Vagina (tissue), 2 donors: ENCODE measurements around the gene RHO. TPM values are rescaled to one million over a fixed set of nuclear protein-coding genes. Genes with fewer than 3 reads are reported as not detected.
"Not testable (repeated sequence)": the region's sequence is repeated elsewhere in the genome, so short reads cannot be mapped to it uniquely, and the experiment has no call there.

Experiments used
- DNase-seq, 2 donors: peaks; one replicate each; pipeline ENCODE4 v3.0.0-alpha.2; 2017; ENCODE audit errors: extremely low spot score in 2 of 2
- H3K27ac ChIP-seq: fragments of 200-600 bp; sonication (generic); one replicate; pipeline ENCODE4 v1.5.1; 2019
- H3K27me3 ChIP-seq: fragments of 200-600 bp; sonication (generic); one replicate; pipeline ENCODE4 v1.5.1; 2019
- H3K36me3 ChIP-seq, 2 donors: fragments of 200-600 bp; sonication (generic); one replicate each; pipeline ENCODE4 v1.5.1; 2017 to 2019
- H3K4me1 ChIP-seq: fragments of 200-600 bp; sonication (generic); one replicate; pipeline ENCODE4 v1.5.1; 2019
- H3K4me3 ChIP-seq, 2 donors: fragments of 200-600 bp; sonication (generic); 1 replicate in 1 of 2; 2 replicates in 1 of 2; pipeline ENCODE4 v1.5.1; 2016 to 2019
- H3K9me3 ChIP-seq: fragments of 200-600 bp; sonication (generic); one replicate; pipeline ENCODE4 v1.5.1; 2019
- CTCF ChIP-seq, 3 experiments: fragments of 450-650 bp in 2 of 3; fragments of 200-600 bp in 1 of 3; sonication (generic) in 1 of 3; IDR thresholded peaks; one replicate each; pipeline ENCODE4 v1.5.1; 2017 to 2019; ENCODE audit warnings: antibody characterized with exemption in 3 of 3, mild to moderate bottlenecking in 2 of 3, moderate library complexity in 2 of 3
- POLR2A ChIP-seq, 2 donors: fragments of 450-650 bp; IDR thresholded peaks; one replicate each; pipeline ENCODE4 v1.6.1; 2017; ENCODE audit warnings: antibody characterized with exemption in 2 of 2, mild to moderate bottlenecking in 2 of 2, moderate library complexity in 2 of 2
- POLR2AphosphoS5 ChIP-seq, 2 donors: sonication (generic); formaldehyde crosslinking; IDR thresholded peaks; one replicate each; pipeline ENCODE4 v1.9.0; 2017; ENCODE audit warnings: antibody characterized with exemption in 2 of 2, mild to moderate bottlenecking in 2 of 2, low read depth in 1 of 2; ENCODE audit not compliant: insufficient read depth in 1 of 2
- intact Hi-C: fragments of 100-400 bp; cut with DNase I; formaldehyde crosslinking; loops from one replicate; pipeline ENCODE4 v1.15.1; 2023
- total RNA-seq: library from RNA; depleted of rRNA; stranded (reverse); fragments of >200 nt; gene quantifications from one replicate; pipeline ENCODE4 v1.2.3, GENCODE V29; 2016

The RHO gene
- total RNA-seq, 1 donor from 2014 or later, result not detected

- Histone ChIP-seq H3K9me3 (no peaks in the 10 kb centered on the region), H3K4me3 (no peak overlapping the region), H3K27ac (no peak overlapping the region), H3K4me1 (no peaks in the 10 kb centered on the region), H3K36me3 (no peaks in the 10 kb centered on the region), H3K27me3 (no peaks in the 10 kb centered on the region)
- intact Hi-C loops, result no loop called here
- DNase-seq, result no peak
- TF ChIP-seq POLR2A (IDR thresholded peaks at IDR 0.05) (no peak), POLR2AphosphoS5 (IDR thresholded peaks at IDR 0.05; ENCODE audit: insufficient read depth in 1 of 2, low read depth in 1 of 2) (no peak), CTCF (IDR thresholded peaks at IDR 0.05) (no peak)
Measured at GRCh38 chr3:129542747-129543146, 14.3 kb downstream of the RHO start.

- intact Hi-C loops, result no loop called here
- no peaks in the 10 kb centered on the region for H3K36me3 ChIP-seq
- no peak within 1 kb of the TSS for H3K4me3 ChIP-seq
- no peak within 1 kb of the TSS for H3K27ac ChIP-seq
- TF ChIP-seq POLR2AphosphoS5 (IDR thresholded peaks at IDR 0.05; ENCODE audit: insufficient read depth in 1 of 2, low read depth in 1 of 2), result no peak
- TF ChIP-seq POLR2A (IDR thresholded peaks at IDR 0.05), result no peak
- no peak for TF ChIP-seq CTCF (IDR thresholded peaks at IDR 0.05)
- no peaks in the 10 kb centered on the region for H3K27me3 ChIP-seq
- H3K9me3 ChIP-seq, result no peaks in the 10 kb centered on the region
- no peak for DNase-seq
- H3K4me1 ChIP-seq, result no peaks in the 10 kb centered on the region
Measured at GRCh38 chr3:129543156-129543790, 14.8 kb downstream of the RHO start, which contains the start of gene H1-8. Gene H1-8, plus strand, starts transcription at chr3:129543175. Its CDS starts 44 bp downstream, at chr3:129543219.

GRCh38 chr3:129543999-129544398, 15.6 kb downstream of the RHO start:
- no peak for TF ChIP-seq POLR2AphosphoS5 (IDR thresholded peaks at IDR 0.05; ENCODE audit: insufficient read depth in 1 of 2, low read depth in 1 of 2)
- no peak for TF ChIP-seq CTCF (IDR thresholded peaks at IDR 0.05)
- TF ChIP-seq POLR2A (IDR thresholded peaks at IDR 0.05), result no peak
- H3K27me3 ChIP-seq, result no peaks in the 10 kb centered on the region
- no peak overlapping the region for H3K4me3 ChIP-seq
- H3K9me3 ChIP-seq, result no peaks in the 10 kb centered on the region
- no peak for DNase-seq
- H3K36me3 ChIP-seq, result no peaks in the 10 kb centered on the region
- intact Hi-C loops, result no loop called here
- no peaks in the 10 kb centered on the region for H3K4me1 ChIP-seq
- no peak overlapping the region for H3K27ac ChIP-seq

GRCh38 chr3:129545951-129546350, 17.5 kb downstream of the RHO start:
- DNase-seq, H3K27ac ChIP-seq, H3K9me3 ChIP-seq, H3K4me1 ChIP-seq, intact Hi-C loops, H3K36me3 ChIP-seq, H3K4me3 ChIP-seq, H3K27me3 ChIP-seq: not testable (repeated sequence)

- TF ChIP-seq POLR2A (IDR thresholded peaks at IDR 0.05), result no peak
- TF ChIP-seq CTCF (IDR thresholded peaks at IDR 0.05), result no peak
- TF ChIP-seq POLR2AphosphoS5 (IDR thresholded peaks at IDR 0.05; ENCODE audit: insufficient read depth in 1 of 2, low read depth in 1 of 2), result no peak
- Histone ChIP-seq H3K4me3 (no peak overlapping the region), H3K4me1 (no peaks in the 10 kb centered on the region), H3K36me3 (no peaks in the 10 kb centered on the region), H3K9me3 (no peaks in the 10 kb centered on the region), H3K27ac (peak overlapping the region; percentile 7), H3K27me3 (no peaks in the 10 kb centered on the region)
- DNase-seq, result no peak
- intact Hi-C loops, result no loop called here
Measured at GRCh38 chr3:129547241-129547640, 18.8 kb downstream of the RHO start.
